H1 (cell line): Measurements from ENCODE around the gene MYH7. TPM values are rescaled to one million over a fixed set of nuclear protein-coding genes. Genes with fewer than 3 reads are reported as not detected.

Experiments used
- CTCF ChIA-PET: fragments of 300-600 bp; sonication (Branson Sonifier 250); formaldehyde crosslinking; loops from one replicate; lab custom pipeline; 2021; ENCODE audit not compliant: partially characterized antibody; lab: Charles Lee
- POLR2A ChIA-PET: fragments of 300-600 bp; sonication (Branson Sonifier 250); formaldehyde crosslinking; loops from one replicate; lab custom pipeline; 2021; ENCODE audit warnings: inconsistent platforms; ENCODE audit not compliant: partially characterized antibody; lab: Charles Lee
- DNase-seq, 2 experiments: peaks; one replicate each; pipeline versions ENCODE4 v3.0.0 to v3.0.0-alpha.2; 2010 to 2022; ENCODE audit warnings: low spot score in 2 of 2, low read depth in 1 of 2, mixed read lengths in 1 of 2
- FAIRE-seq: peaks from 2 replicates; lab custom pipeline; 2011; peaks lifted over from hg19 to GRCh38; lab: Jason Lieb, UNC
- H2AFZ ChIP-seq: 2 replicates; pipeline ENCODE4 v1.8.1; 2012; ENCODE audit warnings: low read length, inconsistent platforms
- H2AK5ac ChIP-seq: 2 replicates; pipeline ENCODE4 v1.6.1; 2013; ENCODE audit warnings: low read depth, low read length
- H2BK120ac ChIP-seq: replicated peaks from 2 replicates; pipeline ENCODE3; 2013; ENCODE audit warnings: low read depth, low read length, inconsistent platforms
- H2BK12ac ChIP-seq: 2 replicates; pipeline ENCODE4 v1.6.1; 2013; ENCODE audit warnings: low read depth, low read length
- H2BK15ac ChIP-seq: 2 replicates; pipeline ENCODE4 v1.6.1; 2013; ENCODE audit warnings: low read length
- H2BK20ac ChIP-seq: 2 replicates; pipeline ENCODE4 v1.6.1; 2013; ENCODE audit warnings: low read length
- H2BK5ac ChIP-seq: 2 replicates; pipeline ENCODE4 v1.6.1; 2013; ENCODE audit warnings: low read depth, low read length
- H3K14ac ChIP-seq: 2 replicates; pipeline ENCODE4 v1.6.1; 2013; ENCODE audit warnings: inconsistent platforms; ENCODE audit not compliant: insufficient read length
- H3K18ac ChIP-seq: 2 replicates; pipeline ENCODE4 v1.6.1; 2013; ENCODE audit warnings: low read length; ENCODE audit errors: extremely low read depth
- H3K23ac ChIP-seq: 2 replicates; pipeline ENCODE4 v1.6.1; 2013; ENCODE audit warnings: inconsistent platforms; ENCODE audit not compliant: insufficient read length
- H3K23me2 ChIP-seq: 2 replicates; pipeline ENCODE4 v1.6.1; 2013; ENCODE audit warnings: low read depth, low read length
- H3K27ac ChIP-seq: 2 replicates; pipeline ENCODE4 v1.6.1; 2011; ENCODE audit warnings: low read depth, low read length, inconsistent platforms
- H3K27me3 ChIP-seq, 4 experiments: replicated peaks in 1 of 4; 1 replicate in 1 of 4; 2 replicates in 3 of 4; pipeline versions ENCODE4 v1.6.1 to v1.8.1; 2011 to 2013; ENCODE audit warnings: low read length in 3 of 4, mild to moderate bottlenecking in 3 of 4, inconsistent platforms in 2 of 4, mixed read lengths in 2 of 4, moderate library complexity in 1 of 4; ENCODE audit not compliant: control insufficient read depth in 3 of 4, insufficient read depth in 3 of 4; ENCODE audit errors: extremely low read depth in 1 of 4
- H3K36me3 ChIP-seq, 4 experiments: 2 replicates each; pipeline versions ENCODE4 v1.6.1 to v1.8.1; 2011 to 2013; ENCODE audit warnings: mild to moderate bottlenecking in 4 of 4, low read length in 3 of 4, moderate library complexity in 2 of 4, control low read depth in 1 of 4, inconsistent platforms in 1 of 4; ENCODE audit not compliant: insufficient read depth in 4 of 4, control insufficient read depth in 2 of 4
- H3K4ac ChIP-seq: replicated peaks from 2 replicates; pipeline ENCODE3; 2013; ENCODE audit warnings: low read length, low read depth, mixed read lengths, inconsistent platforms; ENCODE audit not compliant: insufficient read length
- H3K4me1 ChIP-seq, 4 experiments: replicated peaks in 1 of 4; 1 replicate in 1 of 4; 2 replicates in 3 of 4; pipeline versions ENCODE4 v1.6.1 to v1.8.1; 2011 to 2013; ENCODE audit warnings: low read length in 3 of 4, inconsistent platforms in 2 of 4, mixed read lengths in 1 of 4; ENCODE audit not compliant: insufficient read depth in 4 of 4, control insufficient read depth in 3 of 4
- H3K4me2 ChIP-seq, 2 experiments: 2 replicates each; pipeline versions ENCODE4 v1.6.1 to v1.8.1; 2011 to 2013; ENCODE audit warnings: low read depth in 2 of 2, low read length in 2 of 2, control low read depth in 1 of 2, inconsistent platforms in 1 of 2, mild to moderate bottlenecking in 1 of 2; ENCODE audit not compliant: insufficient read depth in 1 of 2
- H3K4me3 ChIP-seq, 4 experiments: fragments of 200-600, 300-600 bp in 1 of 4; sonication (generic), shearing (Covaris generic), sonication (Bioruptor Twin) in 1 of 4; 2 replicates each; pipeline versions ENCODE4 v1.5.1 to v1.8.1; 2011 to 2016; ENCODE audit warnings: low read length in 4 of 4, low read depth in 3 of 4, control low read depth in 2 of 4, inconsistent platforms in 2 of 4, mild to moderate bottlenecking in 2 of 4, mixed read lengths in 1 of 4, moderate library complexity in 1 of 4; ENCODE audit not compliant: insufficient read depth in 2 of 4; ENCODE audit errors: extremely low read depth in 1 of 4
- H3K56ac ChIP-seq: replicated peaks from 2 replicates; pipeline ENCODE3; 2013; ENCODE audit warnings: low read depth, mild to moderate bottlenecking, mixed read lengths, low read length, inconsistent platforms; ENCODE audit not compliant: insufficient read length
- H3K79me1 ChIP-seq: 2 replicates; pipeline ENCODE4 v1.6.1; 2013; ENCODE audit warnings: low read depth, low read length, control low read depth
- H3K79me2 ChIP-seq, 2 experiments: 2 replicates each; pipeline versions ENCODE4 v1.6.1 to v1.8.1; 2012 to 2013; ENCODE audit warnings: low read length in 2 of 2, mild to moderate bottlenecking in 2 of 2, inconsistent platforms in 1 of 2; ENCODE audit not compliant: insufficient read depth in 2 of 2, control insufficient read depth in 1 of 2
- H3K9ac ChIP-seq, 4 experiments: replicated peaks in 1 of 4; 1 replicate in 1 of 4; 2 replicates in 3 of 4; pipeline versions ENCODE4 v1.6.1 to v1.8.1; 2011 to 2013; ENCODE audit warnings: low read depth in 3 of 4, low read length in 3 of 4, control low read depth in 2 of 4, mild to moderate bottlenecking in 2 of 4, moderate library complexity in 2 of 4, inconsistent platforms in 1 of 4; ENCODE audit errors: extremely low read depth in 1 of 4
- H3K9me3 ChIP-seq, 2 experiments: 2 replicates each; pipeline versions ENCODE4 v1.6.1 to v1.8.1; 2012 to 2013; ENCODE audit warnings: mild to moderate bottlenecking in 2 of 2, moderate library complexity in 2 of 2, control low read depth in 1 of 2, inconsistent platforms in 1 of 2, low read depth in 1 of 2, low read length in 1 of 2, mixed read lengths in 1 of 2; ENCODE audit not compliant: insufficient read depth in 2 of 2
- H4K20me1 ChIP-seq, 2 experiments: replicated peaks in 1 of 2; 2 replicates each; pipeline versions ENCODE3 to v1.8.1; 2011 to 2013; ENCODE audit warnings: inconsistent platforms in 2 of 2, low read length in 2 of 2, mild to moderate bottlenecking in 1 of 2; ENCODE audit not compliant: insufficient read depth in 2 of 2, control insufficient read depth in 1 of 2
- H4K5ac ChIP-seq: 2 replicates; pipeline ENCODE4 v1.6.1; 2013; ENCODE audit warnings: low read length, low read depth, mixed read lengths, inconsistent platforms; ENCODE audit not compliant: insufficient read length
- H4K8ac ChIP-seq: 2 replicates; pipeline ENCODE4 v1.8.0; 2013; ENCODE audit warnings: mild to moderate bottlenecking, moderate library complexity, low read length, inconsistent platforms; ENCODE audit not compliant: insufficient read depth; ENCODE audit errors: extremely low read depth
- H4K91ac ChIP-seq: replicated peaks from 2 replicates; pipeline ENCODE3; 2013; ENCODE audit warnings: low read length, mixed read lengths, inconsistent platforms; ENCODE audit not compliant: insufficient read length
- BACH1 ChIP-seq: IDR thresholded peaks from 2 replicates; pipeline ENCODE4 v1.6.1; 2012; ENCODE audit warnings: low read length, improper control_type of control experiment
- BCL11A ChIP-seq, 2 experiments: IDR thresholded peaks; one replicate each; pipeline ENCODE4 v1.6.1; 2011; ENCODE audit warnings: low read depth in 2 of 2, low read length in 2 of 2, mild to moderate bottlenecking in 2 of 2
- CBX5 ChIP-seq: fragments of 300-800, 300-1000 bp; sonication (generic); IDR thresholded peaks from 2 replicates; pipeline ENCODE4 v1.7.1; 2016; ENCODE audit warnings: antibody characterized with exemption, low read length, low read depth
- CBX8 ChIP-seq: fragments of 300-800, 300-1000 bp; sonication (generic); IDR thresholded peaks from 2 replicates; pipeline ENCODE4 v1.7.1; 2016; ENCODE audit warnings: low read depth, low read length, borderline replicate concordance
- CEBPB ChIP-seq: IDR thresholded peaks from 2 replicates; pipeline ENCODE4 v1.6.1; 2012; ENCODE audit warnings: low read depth, low read length
- EGR1 ChIP-seq: IDR thresholded peaks from 2 replicates; pipeline ENCODE4 v1.6.1; 2011; ENCODE audit warnings: low read depth, low read length, borderline replicate concordance
- GABPA ChIP-seq: IDR thresholded peaks from 2 replicates; pipeline ENCODE4 v1.6.1; 2011; ENCODE audit warnings: mild to moderate bottlenecking, low read length, moderate library complexity, borderline replicate concordance; ENCODE audit not compliant: insufficient read depth
- HDAC6 ChIP-seq: IDR thresholded peaks from one replicate; pipeline ENCODE4 v1.7.1; 2012; ENCODE audit warnings: low read depth, mild to moderate bottlenecking, inconsistent platforms, low read length, moderate library complexity
- JUN ChIP-seq: IDR thresholded peaks from 2 replicates; pipeline ENCODE4 v1.6.1; 2011; ENCODE audit warnings: low read depth, mild to moderate bottlenecking, improper control_type of control experiment, low read length
- SIX5 ChIP-seq: IDR thresholded peaks from 2 replicates; pipeline ENCODE4 v1.6.1; 2011; ENCODE audit warnings: mild to moderate bottlenecking, low read depth, low read length
- SP1 ChIP-seq: IDR thresholded peaks from 2 replicates; pipeline ENCODE4 v1.6.1; 2011; ENCODE audit warnings: low read depth, low read length
- TAF1 ChIP-seq: IDR thresholded peaks from 2 replicates; pipeline ENCODE4 v1.6.1; 2011; ENCODE audit warnings: mild to moderate bottlenecking, low read depth, low read length
- TCF12 ChIP-seq: IDR thresholded peaks from 2 replicates; pipeline ENCODE4 v1.6.1; 2011; ENCODE audit warnings: low read depth, mild to moderate bottlenecking, low read length
- WGBS, 2 experiments: shearing (Covaris generic) in 1 of 2; methylation state at CpG; one replicate each; pipeline versions ENCODE4 v1.1.6 to v1.1.7; 2013 to 2015; ENCODE audit warnings: low lambda C conversion rate in 2 of 2, mixed read lengths in 2 of 2, inconsistent platforms in 1 of 2, low coverage in 1 of 2, missing lambda C conversion rate in 1 of 2; ENCODE audit not compliant: insufficient replicate concordance in 2 of 2, insufficient coverage in 1 of 2, insufficient read length in 1 of 2; ENCODE audit errors: extremely low coverage in 1 of 2, missing lambda C conversion rate in 1 of 2; 5-methylcytosine and 5-hydroxymethylcytosine counted together
- polyA plus RNA-seq, 7 experiments: library from polyadenylated mRNA; depleted of rRNA in 3 of 7; stranded (reverse) in 5 of 7; unstranded in 2 of 7; fragments of >200 nt in 5 of 7; fragments of 200-250 nt in 2 of 7; gene quantifications; 1 replicate in 5 of 7; 2 replicates in 1 of 7; 4 replicates in 1 of 7; pipeline versions ENCODE4 v1.2.1 to v1.2.3, GENCODE V29; 2011 to 2013; ENCODE audit warnings: missing spikeins in 2 of 7, mixed read lengths in 2 of 7
- total RNA-seq: library from RNA; stranded (reverse); fragmentation: NEBNext Ultra II Directional; extraction: Animal tissue kit (Norgen Biotek cat#: 25700); gene quantifications from 2 replicates; pipeline ENCODE4 v1.2.1, GENCODE V29; 2021

The MYH7 gene
- total and polyA plus RNA-seq, 2 of the 8 experiments (the other 6 are each of a cell fraction or from before 2014, with no cell fraction given), result not detected

DNA sequence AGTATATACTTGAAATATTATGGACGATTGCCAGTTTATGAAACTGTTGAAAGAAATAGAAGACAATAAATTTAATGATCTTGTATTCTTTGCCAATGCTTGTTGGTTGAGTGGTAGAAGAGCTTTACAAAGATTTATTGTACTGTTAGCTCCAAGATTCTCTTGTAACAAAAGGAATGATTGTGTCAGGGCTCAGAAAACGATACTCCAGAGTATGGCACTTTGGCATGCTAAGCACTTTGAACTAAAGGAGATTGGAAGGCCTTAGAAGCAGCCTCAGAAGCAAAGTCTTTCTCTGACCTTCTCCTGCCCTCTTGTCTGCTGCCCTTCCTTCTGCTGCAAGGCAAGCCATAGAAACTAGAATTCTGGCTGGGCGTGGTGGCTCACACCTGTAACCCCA is 29.8 kb upstream of the MYH7 start:
- no peak overlapping the region for H3K9ac ChIP-seq
- H3K56ac ChIP-seq, result no peak overlapping the region
- H4K8ac ChIP-seq, result no peak overlapping the region
- TF ChIP-seq BCL11A (IDR thresholded peaks at IDR 0.05; ENCODE audit: low read depth in 2 of 2, low read length in 2 of 2), result no peak
- TF ChIP-seq TCF12, result no peak
- TF ChIP-seq BACH1, result no peak
- TF ChIP-seq SIX5, result no peak
- TF ChIP-seq CBX5, result no peak
- no peak for TF ChIP-seq GABPA
- no peak for TF ChIP-seq HDAC6
- no peak for TF ChIP-seq TAF1
- no peak for TF ChIP-seq SP1
- TF ChIP-seq EGR1, result no peak
- TF ChIP-seq CEBPB, result no peak
- no peak for TF ChIP-seq JUN
- no peak for TF ChIP-seq CBX8
- no peaks in the 10 kb centered on the region for H4K20me1 ChIP-seq
- FAIRE-seq (no peak), DNase-seq (no peak)
- no peak overlapping the region for H2BK15ac ChIP-seq
- no peak overlapping the region for H3K4me3 ChIP-seq
- no peak overlapping the region for H3K23ac ChIP-seq
- no peak overlapping the region for H2BK12ac ChIP-seq
- H3K23me2 ChIP-seq, result no peaks in the 10 kb centered on the region
- H2AK5ac ChIP-seq, result no peak overlapping the region
- H3K36me3 ChIP-seq, result no peaks in the 10 kb centered on the region
- H3K4ac ChIP-seq, result no peak overlapping the region
- 87% methylated on average over 3 of the region's 3 CpGs; no CpG with 5 or more reads in 1 of the 2 experiments for WGBS, 2 experiments
- H2BK5ac ChIP-seq, result no peak overlapping the region
- no peaks in the 10 kb centered on the region for H3K79me1 ChIP-seq
- H2AFZ ChIP-seq, result no peak overlapping the region
- no peak overlapping the region for H3K4me2 ChIP-seq
- H3K27me3 ChIP-seq, result no peaks in the 10 kb centered on the region
- H4K5ac ChIP-seq, result no peak overlapping the region
- CTCF ChIA-PET, result interaction anchor here (0.7 to 26.8 kb wide), 4 partner anchors 9 to 446 kb away, joined by 3 to 2092 read pairs (median 10); partner anchors contain the start of genes AP1G2, THTPA and ZFHX2
- peaks cover 0 to 1% (median 0%) of the 10 kb centered on the region in 4 experiments; a peak in 1 of 7 replicates for H3K4me1 ChIP-seq
- POLR2A ChIA-PET, result no interaction called here
- peaks cover 0 to 2% of the 10 kb centered on the region in 2 experiments; a peak in 1 of 4 replicates for H3K9me3 ChIP-seq
- no peak overlapping the region for H4K91ac ChIP-seq
- H3K18ac ChIP-seq, result no peak overlapping the region
- H3K14ac ChIP-seq, result no peak overlapping the region
- no peak overlapping the region for H3K27ac ChIP-seq
- H3K79me2 ChIP-seq, result peaks cover 0 to 6% of the 10 kb centered on the region in 2 experiments; a peak in 3 of 4 replicates
- H2BK120ac ChIP-seq, result no peak overlapping the region
- no peak overlapping the region for H2BK20ac ChIP-seq
